IMR-90 (cell line): ENCODE results near the gene KPNA1.

ENCODE experiments used
- FOS ChIP-seq: fragments of 150-350 bp; IDR thresholded peaks from 2 replicates; pipeline ENCODE4 v1.6.1; 2016; ENCODE audit warnings: low read depth, low read length
- MAFK ChIP-seq: IDR thresholded peaks from 2 replicates; pipeline ENCODE4 v1.6.1; 2012; ENCODE audit warnings: low read depth, low read length, improper control_type of control experiment
- MAZ ChIP-seq: IDR thresholded peaks from 2 replicates; pipeline ENCODE4 v1.6.1; 2012; ENCODE audit warnings: low read depth, mild to moderate bottlenecking, low read length, improper control_type of control experiment, moderate library complexity, borderline replicate concordance
- MXI1 ChIP-seq: IDR thresholded peaks from 2 replicates; pipeline ENCODE4 v1.6.1; 2012; ENCODE audit warnings: low read depth, mild to moderate bottlenecking, low read length, moderate library complexity, borderline replicate concordance
- POLR2A ChIP-seq: IDR thresholded peaks from 2 replicates; pipeline ENCODE4 v1.6.1; 2012; ENCODE audit warnings: mild to moderate bottlenecking, low read depth, low read length
- RAD21 ChIP-seq: IDR thresholded peaks from 2 replicates; pipeline ENCODE4 v1.6.1; 2012; ENCODE audit warnings: low read length, improper control_type of control experiment
- RCOR1 ChIP-seq: IDR thresholded peaks from 2 replicates; pipeline ENCODE4 v1.6.1; 2012; ENCODE audit warnings: mild to moderate bottlenecking, low read length, improper control_type of control experiment; ENCODE audit not compliant: insufficient replicate concordance
- RFX5 ChIP-seq: IDR thresholded peaks from 2 replicates; pipeline ENCODE4 v1.8.0; 2012; ENCODE audit warnings: low read depth, mild to moderate bottlenecking, low read length, moderate library complexity
- SMC3 ChIP-seq: fragments of 150-350 bp; IDR thresholded peaks from 2 replicates; pipeline ENCODE4 v1.6.1; 2016; ENCODE audit warnings: low read depth, mild to moderate bottlenecking, antibody characterized with exemption, low read length, moderate library complexity
- TF ChIP-seq, protein P1 (sequence below): conservative IDR thresholded peaks from 2 replicates; pipeline ENCODE4 v1.5.1; 2012; ENCODE audit warnings: mild to moderate bottlenecking, low read depth, low read length, improper control_type of control experiment
- TF ChIP-seq, protein P2 (sequence below): fragments of 150-350 bp; IDR thresholded peaks from 2 replicates; pipeline ENCODE4 v1.6.1; 2017; ENCODE audit warnings: mild to moderate bottlenecking, antibody characterized with exemption, low read length, low read depth
- TF ChIP-seq, protein P3 (sequence below): fragments of 150-350 bp; IDR thresholded peaks from 2 replicates; pipeline ENCODE4 v1.6.1; 2016; ENCODE audit warnings: low read depth, mild to moderate bottlenecking, low read length, moderate library complexity, borderline replicate concordance

DNA sequence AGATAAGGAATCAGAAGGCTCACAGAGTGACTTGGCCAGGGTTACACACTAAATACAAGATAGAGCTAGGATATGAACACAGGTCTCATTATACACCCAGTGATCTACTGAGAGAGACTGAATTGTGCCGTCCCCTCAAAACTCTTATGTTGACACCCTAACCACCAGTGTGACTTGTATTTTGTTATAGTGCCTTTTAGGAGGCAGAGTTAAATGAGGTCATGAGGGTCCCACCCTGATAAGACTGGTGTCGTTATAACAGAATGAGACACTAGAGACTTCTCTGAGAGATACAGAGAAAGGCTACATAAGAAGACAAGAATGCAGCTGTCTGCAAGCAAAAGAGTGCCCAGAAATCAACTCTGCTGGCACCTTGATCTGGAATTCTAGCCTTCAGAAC lies 12.6 kb downstream of the KPNA1 start:
- TF ChIP-seq, protein P1, sequence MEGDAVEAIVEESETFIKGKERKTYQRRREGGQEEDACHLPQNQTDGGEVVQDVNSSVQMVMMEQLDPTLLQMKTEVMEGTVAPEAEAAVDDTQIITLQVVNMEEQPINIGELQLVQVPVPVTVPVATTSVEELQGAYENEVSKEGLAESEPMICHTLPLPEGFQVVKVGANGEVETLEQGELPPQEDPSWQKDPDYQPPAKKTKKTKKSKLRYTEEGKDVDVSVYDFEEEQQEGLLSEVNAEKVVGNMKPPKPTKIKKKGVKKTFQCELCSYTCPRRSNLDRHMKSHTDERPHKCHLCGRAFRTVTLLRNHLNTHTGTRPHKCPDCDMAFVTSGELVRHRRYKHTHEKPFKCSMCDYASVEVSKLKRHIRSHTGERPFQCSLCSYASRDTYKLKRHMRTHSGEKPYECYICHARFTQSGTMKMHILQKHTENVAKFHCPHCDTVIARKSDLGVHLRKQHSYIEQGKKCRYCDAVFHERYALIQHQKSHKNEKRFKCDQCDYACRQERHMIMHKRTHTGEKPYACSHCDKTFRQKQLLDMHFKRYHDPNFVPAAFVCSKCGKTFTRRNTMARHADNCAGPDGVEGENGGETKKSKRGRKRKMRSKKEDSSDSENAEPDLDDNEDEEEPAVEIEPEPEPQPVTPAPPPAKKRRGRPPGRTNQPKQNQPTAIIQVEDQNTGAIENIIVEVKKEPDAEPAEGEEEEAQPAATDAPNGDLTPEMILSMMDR = no peak
- TF ChIP-seq POLR2A (no peak), RCOR1 (no peak), FOS (no peak), RFX5 (no peak), RAD21 (no peak), SMC3 (no peak), MXI1 (no peak), MAFK (no peak), MAZ (no peak)
- TF ChIP-seq, protein P2, sequence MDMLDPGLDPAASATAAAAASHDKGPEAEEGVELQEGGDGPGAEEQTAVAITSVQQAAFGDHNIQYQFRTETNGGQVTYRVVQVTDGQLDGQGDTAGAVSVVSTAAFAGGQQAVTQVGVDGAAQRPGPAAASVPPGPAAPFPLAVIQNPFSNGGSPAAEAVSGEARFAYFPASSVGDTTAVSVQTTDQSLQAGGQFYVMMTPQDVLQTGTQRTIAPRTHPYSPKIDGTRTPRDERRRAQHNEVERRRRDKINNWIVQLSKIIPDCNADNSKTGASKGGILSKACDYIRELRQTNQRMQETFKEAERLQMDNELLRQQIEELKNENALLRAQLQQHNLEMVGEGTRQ = no peak
- TF ChIP-seq, protein P3, sequence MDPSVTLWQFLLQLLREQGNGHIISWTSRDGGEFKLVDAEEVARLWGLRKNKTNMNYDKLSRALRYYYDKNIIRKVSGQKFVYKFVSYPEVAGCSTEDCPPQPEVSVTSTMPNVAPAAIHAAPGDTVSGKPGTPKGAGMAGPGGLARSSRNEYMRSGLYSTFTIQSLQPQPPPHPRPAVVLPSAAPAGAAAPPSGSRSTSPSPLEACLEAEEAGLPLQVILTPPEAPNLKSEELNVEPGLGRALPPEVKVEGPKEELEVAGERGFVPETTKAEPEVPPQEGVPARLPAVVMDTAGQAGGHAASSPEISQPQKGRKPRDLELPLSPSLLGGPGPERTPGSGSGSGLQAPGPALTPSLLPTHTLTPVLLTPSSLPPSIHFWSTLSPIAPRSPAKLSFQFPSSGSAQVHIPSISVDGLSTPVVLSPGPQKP = no peak
